Stimulated activated CD8-positive, alpha-beta memory T cell treated with anti-CD3 and anti-CD28 coated beads, Interleukin-4, amount 100 ng/mL, for 48 hours (primary cell): Measurements from ENCODE around the gene BCHE.

Source experiments
- DNase-seq: peaks from one replicate; pipeline ENCODE4 v3.0.0-alpha.2; 2020

Gene BCHE

GRCh38 chr3:165749241-165749640 lies 88.0 kb downstream of the BCHE start:
- no peak for DNase-seq

- no peak for DNase-seq
These were observed 89.1 kb downstream of the BCHE start for GRCh38 chr3:165748094-165748493.

- no peak for DNase-seq
These were observed 90.3 kb downstream of the BCHE start for GRCh38 chr3:165746874-165747273.

GRCh38 chr3:165744025-165744424 lies 93.2 kb downstream of the BCHE start:
- no peak for DNase-seq

- no peak for DNase-seq
These were observed 94.9 kb downstream of the BCHE start for GRCh38 chr3:165742351-165742750.

- DNase-seq = no peak
These were observed 107.5 kb downstream of the BCHE start for GRCh38 chr3:165729756-165730155.

- DNase-seq = no peak
These were observed 108.3 kb downstream of the BCHE start for GRCh38 chr3:165728924-165729323.

- no peak for DNase-seq
These were observed 111.9 kb downstream of the BCHE start for GRCh38 chr3:165725296-165725695.
